ENCODE measurements around the gene WNK1.
"Not testable (repeated sequence)": the region's sequence is repeated elsewhere in the genome, so short reads cannot be mapped to it uniquely, and the experiment has no call there.

Gene WNK1

GRCh38 chr12:913919-914698, 161.7 kb downstream of the WNK1 start:
- DNase-seq, result no peak

- DNase-seq, result no peak
These were observed 162.7 kb downstream of the WNK1 start for GRCh38 chr12:915090-915489.

GRCh38 chr12:916240-916639, 163.9 kb downstream of the WNK1 start:
- no peak for DNase-seq

- no peak for DNase-seq
These were observed 164.5 kb downstream of the WNK1 start for GRCh38 chr12:916712-917445.

- no peak for DNase-seq
These were observed 168.3 kb downstream of the WNK1 start for GRCh38 chr12:920676-921075.

GRCh38 chr12:922285-922684, 169.9 kb downstream of the WNK1 start:
- no peak for DNase-seq

- no peak for DNase-seq
These were observed 174.3 kb downstream of the WNK1 start for GRCh38 chr12:926641-927040.

- DNase-seq, result no peak
These were observed 178.7 kb downstream of the WNK1 start for GRCh38 chr12:931060-931459.

- DNase-seq, result no peak
These were observed 179.2 kb downstream of the WNK1 start for GRCh38 chr12:931591-931990.

GRCh38 chr12:935891-936290, 183.5 kb downstream of the WNK1 start:
- not testable (repeated sequence) for DNase-seq

- DNase-seq, result no peak
These were observed 184.3 kb downstream of the WNK1 start for GRCh38 chr12:936377-937345.

- DNase-seq, result no peak
These were observed 186.4 kb downstream of the WNK1 start for GRCh38 chr12:938810-939209.

GRCh38 chr12:943051-943450, 190.7 kb downstream of the WNK1 start:
- DNase-seq, result no peak

- DNase-seq, result no peak
These were observed 191.8 kb downstream of the WNK1 start for GRCh38 chr12:944211-944610.

GRCh38 chr12:946212-946611, 193.8 kb downstream of the WNK1 start:
- no peak for DNase-seq

- no peak for DNase-seq
These were observed 194.3 kb downstream of the WNK1 start for GRCh38 chr12:946631-947030.

GRCh38 chr12:948238-948637, 195.9 kb downstream of the WNK1 start:
- DNase-seq, result no peak

- peak; percentile 99 to 100 for DNase-seq
These were observed 197.2 kb downstream of the WNK1 start, which contains the start of gene RAD52 for GRCh38 chr12:949453-950191. Gene RAD52 (minus strand): TSS chr12:949694. CDS start chr12:933058, 16,636 bp downstream.

GRCh38 chr12:951176-951575, 198.8 kb downstream of the WNK1 start:
- DNase-seq, result no peak

GRCh38 chr12:953776-954175, 201.4 kb downstream of the WNK1 start:
- no peak for DNase-seq

- no peak for DNase-seq
These were observed 202.4 kb downstream of the WNK1 start for GRCh38 chr12:954741-955140.

GRCh38 chr12:955939-956338, 203.6 kb downstream of the WNK1 start:
- no peak for DNase-seq
